OCI-LY1 (cell line): ENCODE measurements around the gene IQCN.

Source experiments
- EZH2 ChIP-seq: fragments of 200-600 bp; sonication (generic), shearing (Covaris generic); IDR thresholded peaks from 2 replicates; pipeline ENCODE4 v1.8.0; 2017; ENCODE audit warnings: borderline replicate concordance, mixed run types, mild to moderate bottlenecking, antibody characterized with exemption, low read length, moderate library complexity, mixed read lengths
- TF ChIP-seq, protein P1 (sequence below): fragments of 200-600 bp; sonication (generic), shearing (Covaris generic); IDR thresholded peaks from 2 replicates; pipeline ENCODE4 v1.5.1; 2017; ENCODE audit warnings: mild to moderate bottlenecking, antibody characterized with exemption, low read length, moderate library complexity, mixed read lengths

DNA sequence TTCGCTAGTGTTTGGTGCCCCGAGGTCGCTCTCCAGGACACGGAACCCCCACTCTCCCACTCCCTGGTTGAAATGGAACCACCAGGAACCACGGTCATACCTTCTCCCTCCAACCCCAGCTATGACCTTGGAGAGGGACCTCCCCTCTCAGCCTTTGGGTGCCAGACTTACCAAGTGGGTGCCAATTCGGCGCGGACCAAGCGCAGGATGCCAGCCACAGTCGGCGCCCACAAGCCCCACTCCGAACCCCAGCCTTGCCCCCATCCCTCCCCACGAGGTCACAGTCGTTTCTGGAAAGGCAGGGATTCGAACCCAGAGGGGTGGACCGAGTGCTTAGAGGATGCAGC, 48.9 kb downstream of the IQCN start:
- TF ChIP-seq, protein P1, sequence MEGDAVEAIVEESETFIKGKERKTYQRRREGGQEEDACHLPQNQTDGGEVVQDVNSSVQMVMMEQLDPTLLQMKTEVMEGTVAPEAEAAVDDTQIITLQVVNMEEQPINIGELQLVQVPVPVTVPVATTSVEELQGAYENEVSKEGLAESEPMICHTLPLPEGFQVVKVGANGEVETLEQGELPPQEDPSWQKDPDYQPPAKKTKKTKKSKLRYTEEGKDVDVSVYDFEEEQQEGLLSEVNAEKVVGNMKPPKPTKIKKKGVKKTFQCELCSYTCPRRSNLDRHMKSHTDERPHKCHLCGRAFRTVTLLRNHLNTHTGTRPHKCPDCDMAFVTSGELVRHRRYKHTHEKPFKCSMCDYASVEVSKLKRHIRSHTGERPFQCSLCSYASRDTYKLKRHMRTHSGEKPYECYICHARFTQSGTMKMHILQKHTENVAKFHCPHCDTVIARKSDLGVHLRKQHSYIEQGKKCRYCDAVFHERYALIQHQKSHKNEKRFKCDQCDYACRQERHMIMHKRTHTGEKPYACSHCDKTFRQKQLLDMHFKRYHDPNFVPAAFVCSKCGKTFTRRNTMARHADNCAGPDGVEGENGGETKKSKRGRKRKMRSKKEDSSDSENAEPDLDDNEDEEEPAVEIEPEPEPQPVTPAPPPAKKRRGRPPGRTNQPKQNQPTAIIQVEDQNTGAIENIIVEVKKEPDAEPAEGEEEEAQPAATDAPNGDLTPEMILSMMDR = no peak
- TF ChIP-seq EZH2 = no peak
